ENCODE data around the gene TTC27.

- TF ChIP-seq YY1 (IDR thresholded peaks at IDR 0.05; ENCODE audit: insufficient read depth, insufficient read length) = no peak
- no peak for TF ChIP-seq SUZ12 (IDR thresholded peaks at IDR 0.05; ENCODE audit: extremely low read depth, insufficient read depth, insufficient read length)
- no peak for TF ChIP-seq ZNF274 (IDR thresholded peaks at IDR 0.05; ENCODE audit: low read depth, low read length)
Observed at GRCh38 chr2:32641180-32641579, 13.3 kb downstream of the TTC27 start.

Data from NT2/D1 (cell line).